ENCODE measurements around the gene DIDO1.

Gene DIDO1

GRCh38 chr20:62911701-62912280 lies 14.5 kb downstream of the DIDO1 start:
- TF ChIP-seq TCF12 (IDR thresholded peaks at IDR 0.05; ENCODE audit: low read depth) (no peak), CEBPB (IDR thresholded peaks at IDR 0.05) (no peak), EP300 (IDR thresholded peaks at IDR 0.05; ENCODE audit: borderline replicate concordance) (no peak), TAF1 (IDR thresholded peaks at IDR 0.05; ENCODE audit: low read depth) (no peak), USF1 (IDR thresholded peaks at IDR 0.05) (no peak), REST (IDR thresholded peaks at IDR 0.05; ENCODE audit: low read depth) (no peak), EGR1 (IDR thresholded peaks at IDR 0.05) (no peak), MAX (IDR thresholded peaks at IDR 0.05) (no peak), TEAD4 (IDR thresholded peaks at IDR 0.05) (no peak), NFIC (IDR thresholded peaks at IDR 0.05) (no peak), FOXM1 (IDR thresholded peaks at IDR 0.05; ENCODE audit: borderline replicate concordance, low read depth) (no peak), ZBTB7A (IDR thresholded peaks at IDR 0.05; ENCODE audit: low read depth) (no peak), CREB1 (IDR thresholded peaks at IDR 0.05; ENCODE audit: low read depth) (no peak), YY1 (IDR thresholded peaks at IDR 0.05; ENCODE audit: low read depth) (no peak)

- TF ChIP-seq EGR1 (IDR thresholded peaks at IDR 0.05) (no peak), TAF1 (IDR thresholded peaks at IDR 0.05; ENCODE audit: low read depth) (no peak), CREB1 (IDR thresholded peaks at IDR 0.05; ENCODE audit: low read depth) (no peak), USF1 (IDR thresholded peaks at IDR 0.05) (no peak), MAX (IDR thresholded peaks at IDR 0.05) (no peak), RAD21 (IDR thresholded peaks at IDR 0.05; ENCODE audit: low read depth) (no peak), CEBPB (IDR thresholded peaks at IDR 0.05) (no peak), EP300 (IDR thresholded peaks at IDR 0.05; ENCODE audit: borderline replicate concordance) (no peak), NFIC (IDR thresholded peaks at IDR 0.05) (no peak), YY1 (IDR thresholded peaks at IDR 0.05; ENCODE audit: low read depth) (no peak), ZBTB7A (IDR thresholded peaks at IDR 0.05; ENCODE audit: low read depth) (no peak), REST (IDR thresholded peaks at IDR 0.05; ENCODE audit: low read depth) (no peak), FOXM1 (IDR thresholded peaks at IDR 0.05; ENCODE audit: borderline replicate concordance, low read depth) (no peak)
These were observed 15.4 kb downstream of the DIDO1 start for GRCh38 chr20:62910777-62911497.

- TF ChIP-seq USF1 (IDR thresholded peaks at IDR 0.05) (no peak), EP300 (IDR thresholded peaks at IDR 0.05; ENCODE audit: borderline replicate concordance) (no peak), ZBTB7A (IDR thresholded peaks at IDR 0.05; ENCODE audit: low read depth) (no peak), NFIC (IDR thresholded peaks at IDR 0.05) (no peak), REST (IDR thresholded peaks at IDR 0.05; ENCODE audit: low read depth) (no peak), MAX (IDR thresholded peaks at IDR 0.05) (no peak), TAF1 (IDR thresholded peaks at IDR 0.05; ENCODE audit: low read depth) (no peak), FOXM1 (IDR thresholded peaks at IDR 0.05; ENCODE audit: borderline replicate concordance, low read depth) (no peak), CREB1 (IDR thresholded peaks at IDR 0.05; ENCODE audit: low read depth) (no peak), TEAD4 (IDR thresholded peaks at IDR 0.05) (no peak), EGR1 (IDR thresholded peaks at IDR 0.05) (no peak), YY1 (IDR thresholded peaks at IDR 0.05; ENCODE audit: low read depth) (no peak), CEBPB (IDR thresholded peaks at IDR 0.05) (no peak), TCF12 (IDR thresholded peaks at IDR 0.05; ENCODE audit: low read depth) (no peak), RAD21 (IDR thresholded peaks at IDR 0.05; ENCODE audit: low read depth) (no peak)
These were observed 16.0 kb downstream of the DIDO1 start for GRCh38 chr20:62910217-62910766.

Data from Ishikawa (cell line).